Posterior cingulate gyrus (tissue), 11 donors: Measurements from ENCODE around the gene CYTH3.

ENCODE experiments used
- DNase-seq, 10 donors: peaks; one replicate each; pipeline versions ENCODE4 v3.0.0 to v3.0.0-alpha.2; 2020 to 2021; ENCODE audit warnings: mixed read lengths in 3 of 10
- intact Hi-C: fragments of 100-400 bp; cut with DNase I; formaldehyde crosslinking; loops from one replicate; pipeline ENCODE4 v1.15.1; 2023

The CYTH3 gene

DNA sequence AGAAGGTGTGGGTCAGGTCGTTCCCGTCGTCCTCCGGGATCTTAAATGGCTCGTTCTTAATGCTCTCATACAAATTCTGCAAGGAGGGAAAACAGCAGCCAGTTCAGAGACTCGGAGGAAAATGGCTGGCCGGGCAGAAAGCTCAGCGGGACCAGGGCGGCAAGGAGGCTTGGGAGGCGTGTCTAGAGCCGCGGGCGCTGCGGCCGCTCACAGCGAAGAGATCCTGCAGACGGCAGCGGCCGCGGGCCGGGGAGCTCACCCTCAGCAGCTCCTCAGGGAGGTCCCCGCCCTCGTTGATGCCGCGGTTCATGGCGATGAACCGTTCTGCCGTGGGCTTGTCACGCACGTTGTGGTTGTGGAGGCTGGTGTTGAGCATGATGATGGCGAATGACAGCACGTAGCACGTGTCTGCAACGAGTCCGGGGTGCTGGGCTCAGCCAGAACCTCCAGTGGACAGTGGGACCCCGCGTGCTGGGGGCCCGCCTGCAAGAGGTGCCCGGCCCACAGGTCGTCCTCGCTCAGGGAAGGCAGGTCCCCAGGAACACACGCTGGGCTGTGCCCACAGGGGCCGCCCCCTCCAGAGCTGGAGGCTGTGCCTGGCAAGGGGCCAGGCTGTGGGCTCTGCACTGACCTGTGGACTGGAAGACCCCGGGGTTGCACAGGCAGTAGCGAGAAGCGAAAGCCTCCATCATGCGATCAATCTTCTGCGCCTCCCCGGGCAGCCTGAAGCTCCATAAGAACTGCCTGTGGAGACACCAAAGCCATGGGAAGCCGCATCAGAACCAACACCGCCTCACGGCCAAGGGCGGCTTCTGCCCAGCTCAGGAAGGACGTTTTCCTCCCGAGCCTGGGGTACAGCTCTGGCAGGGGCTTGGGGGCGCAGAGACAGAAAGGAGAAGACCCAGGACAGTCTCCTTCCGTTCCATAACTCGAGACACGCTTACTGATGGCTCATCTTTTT, 101.6 kb downstream of the CYTH3 start:
- DNase-seq, result peak in 1 of 10 donors; percentile 84
- intact Hi-C loops, result no loop called here

DNA sequence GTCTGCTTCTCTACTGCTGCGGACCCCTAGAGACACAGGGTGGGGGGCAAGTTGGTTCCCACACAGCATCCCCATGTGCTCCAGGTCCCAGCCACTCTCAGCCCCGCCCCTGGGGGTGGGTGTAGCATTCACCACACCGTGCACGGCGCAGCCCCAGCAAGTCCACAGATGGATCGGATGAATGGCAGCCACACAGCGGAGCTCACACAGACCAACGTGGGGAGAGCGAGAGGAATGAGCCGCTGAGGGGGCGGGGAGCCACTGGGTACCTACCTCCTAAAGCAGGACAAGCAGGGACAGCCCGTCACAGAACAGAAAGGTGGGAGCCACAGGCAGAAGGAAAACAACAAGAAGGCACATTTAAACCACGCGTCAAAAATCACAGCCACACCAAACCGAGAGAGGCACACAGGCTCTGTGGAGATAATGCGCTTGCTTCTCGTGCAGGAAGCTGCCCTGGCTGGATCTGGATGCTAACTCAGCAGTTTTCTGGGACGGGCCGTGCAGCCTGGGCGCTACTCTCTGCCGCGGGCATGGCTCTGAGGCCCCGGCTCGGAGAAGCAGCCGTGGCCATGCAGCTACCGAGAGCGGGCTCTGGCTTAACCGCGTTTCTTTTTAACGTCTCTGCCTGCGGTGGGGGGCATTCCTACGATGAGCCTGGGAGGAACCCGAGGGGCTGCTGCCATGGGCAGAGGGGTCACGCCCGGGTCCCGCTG, 102.5 kb downstream of the CYTH3 start:
- peak in 5 of 10 donors; percentile 48 to 91 (median 85) for DNase-seq
- intact Hi-C loops, result no loop called here

- DNase-seq, result no peak
- intact Hi-C loops, result no loop called here
These were observed 104.0 kb downstream of the CYTH3 start for GRCh38 chr7:6168477-6168868.

DNA sequence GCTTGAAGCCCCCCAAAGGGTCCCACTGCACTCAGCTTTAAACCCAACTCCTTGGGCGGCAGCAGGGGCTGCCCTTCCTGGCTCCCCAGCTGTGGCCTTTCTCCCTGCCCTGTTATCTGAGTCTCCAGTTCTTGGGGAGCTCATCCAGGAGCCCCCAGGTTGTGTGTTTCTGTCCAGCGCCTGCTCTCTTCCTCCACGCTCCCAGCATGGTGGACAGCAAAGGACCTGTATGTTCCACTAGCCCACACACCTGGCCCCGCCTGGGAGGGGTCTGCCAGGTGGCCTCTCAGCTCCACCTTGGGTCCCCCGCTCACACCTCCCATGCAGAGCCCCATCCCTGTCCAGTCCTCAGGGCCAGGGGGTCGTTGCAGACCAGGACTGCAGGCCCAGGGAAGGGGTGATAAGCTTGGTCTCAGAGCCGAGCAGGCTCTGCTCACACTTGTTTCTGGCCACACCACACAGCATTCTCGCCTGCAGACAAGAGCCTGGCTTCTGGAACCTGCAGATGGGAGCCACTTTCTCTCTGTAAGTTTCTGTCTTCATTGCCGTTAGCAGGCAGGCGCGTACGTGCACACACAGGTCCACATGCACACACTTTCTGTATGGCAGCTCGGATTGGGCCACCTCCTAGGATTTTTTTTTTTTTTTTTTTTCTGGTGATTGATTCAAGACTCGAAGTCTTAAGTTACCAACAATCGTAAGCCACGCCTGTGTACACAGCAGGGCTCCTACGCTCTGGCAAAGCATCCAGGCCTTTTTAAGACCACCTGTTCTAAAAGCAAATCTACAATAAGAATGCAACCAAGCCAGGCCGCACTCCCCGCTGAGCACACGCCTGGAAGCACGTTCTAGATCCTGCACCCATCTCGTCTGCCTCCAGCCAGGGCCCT, 104.6 kb downstream of the CYTH3 start:
- DNase-seq, result no peak
- intact Hi-C loops, result no loop called here

- intact Hi-C loops, result no loop called here
These were observed 105.3 kb downstream of the CYTH3 start for GRCh38 chr7:6167004-6167551.

GRCh38 chr7:6166443-6166891, 106.0 kb downstream of the CYTH3 start:
- intact Hi-C loops, result no loop called here
- peak in 1 of 10 donors; percentile 57 for DNase-seq

More at GRCh38 chr7:6167004-6167551, 105.3 kb downstream of the CYTH3 start:
- peak in 1 of 10 donors; percentile 60 for DNase-seq

DNA sequence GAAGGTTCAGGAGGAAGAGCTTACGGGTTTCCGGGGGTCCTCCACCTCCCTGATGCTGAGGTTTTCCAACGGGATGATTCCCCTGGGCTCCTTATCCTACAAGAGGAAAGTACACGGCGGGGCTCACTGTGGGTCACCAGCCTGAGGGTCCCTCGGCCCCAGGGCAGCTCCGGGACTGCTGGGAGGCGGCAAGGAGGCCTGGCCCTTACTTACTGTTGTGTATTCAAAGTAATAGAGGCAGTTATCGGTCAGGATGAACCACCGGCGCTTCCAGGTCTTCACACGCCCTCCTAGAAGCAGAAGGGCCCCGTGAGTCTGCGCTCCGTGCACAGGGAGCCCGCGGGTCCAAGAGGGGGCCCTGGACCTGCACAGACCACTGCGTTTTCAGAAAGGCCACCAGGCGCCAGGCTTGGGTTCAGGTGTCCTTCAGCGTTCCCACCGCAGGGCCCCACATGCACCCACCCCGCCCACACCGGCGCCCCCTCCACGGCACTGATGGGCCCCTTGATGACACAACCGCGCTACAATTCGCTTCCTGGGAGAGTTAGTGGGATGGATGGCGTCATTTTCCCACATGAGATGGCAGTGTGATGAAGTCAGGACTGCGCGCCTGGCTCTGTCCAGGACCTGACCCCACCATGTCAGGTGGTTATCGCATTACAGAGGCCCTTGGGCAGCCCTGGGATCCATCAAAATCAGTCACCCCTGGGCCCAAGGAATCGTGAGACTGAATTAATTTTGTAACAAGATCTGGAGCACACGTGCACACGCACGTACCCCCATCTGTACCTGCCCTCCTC, 106.7 kb downstream of the CYTH3 start:
- intact Hi-C loops, result no loop called here
- peak in 1 of 10 donors; percentile 73 for DNase-seq

DNA sequence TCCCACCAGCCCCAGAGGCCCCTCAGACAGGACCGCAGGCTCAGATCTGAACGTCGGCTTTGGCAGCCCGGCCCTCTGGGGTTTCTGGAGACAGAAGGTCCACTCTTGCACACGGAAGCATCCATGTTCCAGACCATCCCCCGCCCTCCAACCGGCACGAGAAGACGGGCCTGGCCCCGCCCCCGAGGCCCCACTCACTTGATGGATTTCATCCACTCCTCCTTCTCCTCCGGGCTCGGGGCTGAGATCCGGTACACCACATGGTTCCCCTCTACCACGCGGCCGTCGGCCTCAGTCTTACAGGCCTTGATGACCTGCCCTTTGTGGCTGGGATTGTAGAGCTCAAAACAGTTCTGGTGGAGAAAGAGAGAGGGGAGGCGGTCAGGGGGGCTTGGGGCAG, 107.3 kb downstream of the CYTH3 start:
- intact Hi-C loops, result no loop called here

GRCh38 chr7:6164491-6164890, 107.9 kb downstream of the CYTH3 start:
- peak in 1 of 10 donors; percentile 68 for DNase-seq
- intact Hi-C loops, result loop anchor here (5.0 kb wide), 1 partner anchor 108 kb away; the partner anchor contains the start of gene CYTH3

More for the DNA sequence above, 107.3 kb downstream of the CYTH3 start:
- peak in 1 of 10 donors; percentile 63 for DNase-seq

- peak in 1 of 10 donors; percentile 64 for DNase-seq
- intact Hi-C loops, result loop anchor here (5.0 kb wide), 1 partner anchor 108 kb away; the partner anchor contains the start of gene CYTH3
These were observed 108.4 kb downstream of the CYTH3 start for GRCh38 chr7:6164010-6164409.

GRCh38 chr7:6163402-6163801, 109.0 kb downstream of the CYTH3 start:
- DNase-seq, result peak in 1 of 10 donors; percentile 66
- intact Hi-C loops, result loop anchor here (5.0 kb wide), 1 partner anchor 109 kb away; the partner anchor contains the start of gene CYTH3

- intact Hi-C loops, result loop anchor here (5.0 kb wide), 1 partner anchor 109 kb away; the partner anchor contains the start of gene CYTH3
These were observed 109.6 kb downstream of the CYTH3 start for GRCh38 chr7:6162650-6163366.

DNA sequence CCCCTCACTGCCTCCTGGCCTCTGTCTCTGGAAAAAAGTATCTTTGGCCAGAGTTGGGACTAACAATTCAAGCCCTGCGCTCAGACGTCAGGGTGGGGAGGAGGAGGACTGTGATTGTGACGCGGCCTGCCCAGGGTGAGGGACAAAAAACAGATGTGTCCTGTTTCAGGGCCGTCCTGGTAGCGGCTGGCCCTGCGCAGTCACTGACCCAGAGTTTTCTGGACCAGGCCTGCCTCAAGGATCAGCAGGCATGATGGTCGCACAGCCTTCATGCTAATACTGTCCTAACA, 110.1 kb downstream of the CYTH3 start:
- DNase-seq, result peak in 2 of 10 donors; percentile 24 to 71

More at GRCh38 chr7:6162650-6163366, 109.6 kb downstream of the CYTH3 start:
- DNase-seq, result peak in 2 of 10 donors; percentile 63 to 85

GRCh38 chr7:6161463-6162330, 110.7 kb downstream of the CYTH3 start:
- intact Hi-C loops, result loop anchor here (5.0 kb wide), 1 partner anchor 111 kb away; the partner anchor contains the start of gene CYTH3
- peak in 2 of 10 donors; percentile 34 to 78 for DNase-seq

More for the DNA sequence above, 110.1 kb downstream of the CYTH3 start:
- intact Hi-C loops, result loop anchor here (5.0 kb wide), 1 partner anchor 110 kb away; the partner anchor contains the start of gene CYTH3

- intact Hi-C loops, result loop anchor here (1.0 to 5.0 kb wide), 2 partner anchors 112 to 162 kb away; partner anchors contain the start of gene CYTH3
- DNase-seq, result peak; percentile 45 to 95 (median 66)
These were observed 112.2 kb downstream of the CYTH3 start for GRCh38 chr7:6160191-6160623.

DNA sequence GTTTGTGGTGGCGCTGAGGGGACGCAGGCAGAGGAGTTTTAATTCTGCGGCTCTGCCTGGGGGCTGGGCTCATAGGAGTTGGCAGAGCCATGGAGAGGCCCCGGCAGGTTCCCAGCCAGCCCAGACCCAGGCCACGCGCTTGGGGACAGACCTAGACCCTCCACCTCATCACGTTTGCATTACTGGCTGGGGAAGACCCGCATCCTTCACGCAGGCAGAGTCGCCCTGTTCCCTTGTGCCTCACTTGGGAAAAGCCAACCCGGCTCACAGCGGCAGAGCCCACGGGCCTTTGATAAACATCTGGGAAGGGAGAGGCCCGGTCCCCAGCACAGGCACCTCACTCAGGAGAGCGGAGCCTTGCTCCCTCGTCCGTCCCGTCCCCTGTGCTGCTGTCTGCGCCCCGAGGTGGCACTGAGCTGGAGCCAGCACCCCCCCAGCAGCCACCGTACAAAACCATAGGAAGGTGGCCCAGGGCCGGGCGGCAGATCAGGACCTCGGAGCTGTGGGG, 112.8 kb downstream of the CYTH3 start:
- intact Hi-C loops, result loop anchor here (1.0 to 5.0 kb wide), 2 partner anchors 113 to 163 kb away; partner anchors contain the start of gene CYTH3

More for the DNA sequence above, 112.8 kb downstream of the CYTH3 start:
- DNase-seq, result peak in 2 of 10 donors; percentile 76 to 83
